HepG2 (cell line): ENCODE data around the gene DALRD3. TPM values are rescaled to one million over a fixed set of nuclear protein-coding genes. Genes with fewer than 3 reads are reported as not detected.
A peak's percentile ranks its signal among the peaks of the same experiment; 100 is the strongest.

Experiments
- ATAD3A ChIP-seq: sonication (generic); formaldehyde crosslinking; IDR thresholded peaks from 2 replicates; pipeline ENCODE4 v1.4.0; 2020; ENCODE audit warnings: missing genetic modification reagents
- BRCA1 ChIP-seq: sonication (generic); formaldehyde crosslinking; IDR thresholded peaks from 2 replicates; pipeline ENCODE4 v1.4.0; 2020; ENCODE audit warnings: missing genetic modification reagents
- CENPT ChIP-seq: sonication (generic); formaldehyde crosslinking; IDR thresholded peaks from 2 replicates; pipeline ENCODE4 v1.8.0; 2022; ENCODE audit warnings: low read depth, mild to moderate bottlenecking, moderate library complexity, missing genetic modification reagents
- GATA4 ChIP-seq: sonication (generic); IDR thresholded peaks from 2 replicates; pipeline ENCODE4 v1.6.1; 2016; ENCODE audit warnings: antibody characterized with exemption, low read depth, borderline replicate concordance
- GFI1 ChIP-seq: sonication (generic); formaldehyde crosslinking; IDR thresholded peaks from 2 replicates; pipeline ENCODE4 v1.5.0; 2020; ENCODE audit warnings: missing genetic modification reagents, mild to moderate bottlenecking, borderline replicate concordance
- HOMEZ ChIP-seq: IDR thresholded peaks from 2 replicates; pipeline ENCODE4 v1.6.1; 2016; ENCODE audit warnings: low read depth
- LRRFIP1 ChIP-seq: sonication (generic); formaldehyde crosslinking; conservative IDR thresholded peaks from 2 replicates; pipeline ENCODE4 v1.4.0; 2020; ENCODE audit warnings: missing genetic modification reagents
- MYPOP ChIP-seq: sonication (generic); formaldehyde crosslinking; IDR thresholded peaks from 2 replicates; pipeline ENCODE4 v1.8.1; 2023; ENCODE audit warnings: mild to moderate bottlenecking, moderate library complexity, missing genetic modification reagents
- NR2F2 ChIP-seq: IDR thresholded peaks from 2 replicates; pipeline ENCODE4 v1.6.1; 2012; ENCODE audit warnings: low read depth, inconsistent platforms, borderline replicate concordance
- PCBP1 ChIP-seq: fragments of 200-400 bp; formaldehyde crosslinking; IDR thresholded peaks from 2 replicates; pipeline ENCODE4 v1.6.1; 2017; ENCODE audit warnings: mild to moderate bottlenecking, low read depth, low read length, borderline replicate concordance
- RAD51 ChIP-seq: fragments of 450-650 bp; IDR thresholded peaks from 2 replicates; pipeline ENCODE4 v1.6.1; 2016; ENCODE audit warnings: borderline replicate concordance
- SCMH1 ChIP-seq: sonication (generic); formaldehyde crosslinking; IDR thresholded peaks from 2 replicates; pipeline ENCODE4 v1.9.0; 2021; ENCODE audit warnings: missing genetic modification reagents, mild to moderate bottlenecking, borderline replicate concordance
- SP5 ChIP-seq: IDR thresholded peaks from 2 replicates; pipeline ENCODE4 v1.6.1; 2016; ENCODE audit warnings: low read depth, borderline replicate concordance
- SRSF9 ChIP-seq: fragments of 200-400 bp; formaldehyde crosslinking; IDR thresholded peaks from 2 replicates; pipeline ENCODE4 v1.6.1; 2018; ENCODE audit warnings: borderline replicate concordance, mild to moderate bottlenecking, low read depth, low read length; ENCODE audit not compliant: insufficient read depth, poor library complexity, severe bottlenecking
- TBX3 ChIP-seq: fragments of 450-650 bp; IDR thresholded peaks from 2 replicates; pipeline ENCODE4 v1.6.1; 2017; ENCODE audit warnings: antibody characterized with exemption, mild to moderate bottlenecking, inconsistent platforms, borderline replicate concordance
- ZNF335 ChIP-seq: sonication (generic); formaldehyde crosslinking; IDR thresholded peaks from 2 replicates; pipeline ENCODE4 v1.4.0; 2020; ENCODE audit warnings: missing genetic modification reagents
- ZNF589 ChIP-seq: sonication (generic); formaldehyde crosslinking; conservative IDR thresholded peaks from 2 replicates; pipeline ENCODE4 v1.8.0; 2022; ENCODE audit warnings: mild to moderate bottlenecking, moderate library complexity, missing genetic modification reagents
- ZNF639 ChIP-seq: conservative IDR thresholded peaks from 2 replicates; pipeline ENCODE4 v1.6.1; 2018; ENCODE audit warnings: missing genetic modification reagents
- ZNF782 ChIP-seq: sonication (generic); formaldehyde crosslinking; IDR thresholded peaks from 2 replicates; pipeline ENCODE4 v1.4.0; 2020; ENCODE audit warnings: missing genetic modification reagents, mild to moderate bottlenecking, borderline replicate concordance
- ZZZ3 ChIP-seq: sonication (generic); formaldehyde crosslinking; IDR thresholded peaks from 2 replicates; pipeline ENCODE4 v1.4.0; 2020; ENCODE audit warnings: missing genetic modification reagents, mild to moderate bottlenecking, borderline replicate concordance
- polyA plus RNA-seq, 8 experiments: library from polyadenylated mRNA; depleted of rRNA in 3 of 8; stranded (reverse) in 7 of 8; unstranded in 1 of 8; fragments of >200 nt; fragmentation: Illumina TruSeq in 4 of 8; extraction: Trizol in 4 of 8; gene quantifications; 2 replicates each; pipeline versions ENCODE4 v1.2.1 to v1.2.3, GENCODE V29; 2011 to 2016; ENCODE audit warnings: low read depth in 4 of 8, missing spikeins in 1 of 8, mixed read lengths in 1 of 8; ENCODE audit not compliant: insufficient read depth in 1 of 8
- total RNA-seq, 5 experiments: library from RNA; depleted of rRNA; stranded (reverse); fragments of >200 nt; fragmentation: Illumina TruSeq; extraction: Trizol; gene quantifications; 2 replicates each; pipeline ENCODE4 v1.2.3, GENCODE V29; 2016; ENCODE audit warnings: low read depth in 1 of 5

DALRD3 gene
- total and polyA plus RNA-seq, 2 of the 13 experiments (the other 11 are each of a cell fraction or from before 2014, with no cell fraction given) = 19.9 to 36.5 TPM

- 0 out of 2 replicates have a peak, but pooled peaks have one; percentile 21 for TF ChIP-seq GATA4
- TF ChIP-seq BRCA1 (CRISPR knock-in tag) = peak; percentile 88; the same call in 1 of the 2 replicates
- TF ChIP-seq SP5 (CRISPR knock-in tag) = peak; percentile 5; the same call in 1 of the 2 replicates
- no peak for TF ChIP-seq ZNF589 (CRISPR knock-in tag)
- TF ChIP-seq CENPT (CRISPR knock-in tag) = no peak
- TF ChIP-seq ATAD3A (CRISPR knock-in tag) = no peak
- TF ChIP-seq TBX3 = no peak
- TF ChIP-seq ZZZ3 (CRISPR knock-in tag) = no peak; the same call in 1 of the 2 replicates
- TF ChIP-seq LRRFIP1 (CRISPR knock-in tag) = no peak
- peak; percentile 64 for TF ChIP-seq MYPOP (CRISPR knock-in tag)
- peak; percentile 15; the same call in 1 of the 2 replicates for TF ChIP-seq NR2F2
- no peak for TF ChIP-seq SCMH1
- TF ChIP-seq RAD51 = no peak
- TF ChIP-seq ZNF782 (CRISPR knock-in tag) = no peak; the same call in 1 of the 2 replicates
- TF ChIP-seq GFI1 (CRISPR knock-in tag) = peak; percentile 72; the same call in 1 of the 2 replicates
- peak; percentile 95 for TF ChIP-seq ZNF639 (CRISPR knock-in tag)
- no peak for TF ChIP-seq SRSF9
- no peak for TF ChIP-seq HOMEZ (CRISPR knock-in tag)
- no peak; the same call in 1 of the 2 replicates for TF ChIP-seq ZNF335 (CRISPR knock-in tag)
- TF ChIP-seq PCBP1 = no peak
Observed at GRCh38 chr3:49021813-49022687, 3.7 kb upstream of the DALRD3 start, which contains the start of gene NDUFAF3 (continued).
